GM12878 (cell line): ENCODE data around the gene WDR45B. TPM values are rescaled to one million over a fixed set of nuclear protein-coding genes. Genes with fewer than 3 reads are reported as not detected.

ENCODE experiments used
- ATAC-seq: fragments of 200-7000 bp; cut with Tn5 transposase; 3 replicates; pipeline ENCODE4 v1.9.1; 2020; ENCODE audit warnings: mild to moderate bottlenecking, moderate library complexity
- BruUV-seq: library from RNA; stranded (reverse); fragments of 400-500 nt; replicated peaks from 2 replicates; lab custom pipeline; 2021; lab: Mats Ljungman, UMichigan
- CTCF ChIA-PET: fragments of 300-600 bp; sonication (Branson Sonifier 250); formaldehyde crosslinking; extraction: SDS; loops from one replicate; lab custom pipeline; 2021; ENCODE audit warnings: inconsistent platforms; lab: Yijun Ruan, JAX
- POLR2A ChIA-PET: fragments of 350-600 bp; formaldehyde crosslinking; extraction: SDS; loops from one replicate; lab custom pipeline; 2021; ENCODE audit warnings: inconsistent platforms; lab: Charles Lee
- RAD21 ChIA-PET: fragments of 300-600 bp; sonication (Branson Sonifier 250); formaldehyde crosslinking; loops from one replicate; lab custom pipeline; 2023; ENCODE audit warnings: antibody characterized with exemption; ENCODE audit not compliant: unreplicated experiment; lab: Charles Lee
- SMC1A ChIA-PET: fragments of 300-600 bp; sonication (Branson Sonifier 250); formaldehyde crosslinking; loops from one replicate; lab custom pipeline; 2023; ENCODE audit not compliant: unreplicated experiment, uncharacterized antibody; lab: Charles Lee
- DNase-seq: peaks from one replicate; pipeline ENCODE4 v3.0.0-alpha.2; 2011; ENCODE audit warnings: low read depth, low spot score
- FAIRE-seq: peaks from 3 replicates; lab custom pipeline; 2011; peaks lifted over from hg19 to GRCh38; lab: Jason Lieb, UNC
- H2AFZ ChIP-seq: 2 replicates; pipeline ENCODE4 v1.6.0; 2011; ENCODE audit warnings: low read depth, low read length, control low read depth; ENCODE audit not compliant: control insufficient read depth
- H3K27ac ChIP-seq: 2 replicates; pipeline ENCODE4 v1.5.1; 2011; ENCODE audit warnings: control low read depth; ENCODE audit not compliant: control insufficient read depth, insufficient read depth
- H3K27me3 ChIP-seq, 2 experiments: replicated peaks in 1 of 2; 2 replicates each; pipeline versions ENCODE4 v1.6.0 to v1.6.1; 2011; ENCODE audit warnings: low read length in 1 of 2; ENCODE audit not compliant: control insufficient read depth in 2 of 2, insufficient read depth in 2 of 2
- H3K36me3 ChIP-seq, 2 experiments: 2 replicates each; pipeline ENCODE4 v1.5.1; 2011; ENCODE audit warnings: low read length in 1 of 2; ENCODE audit not compliant: control insufficient read depth in 2 of 2, insufficient read depth in 2 of 2
- H3K4me1 ChIP-seq: 2 replicates; pipeline ENCODE4 v1.6.1; 2011; ENCODE audit warnings: mild to moderate bottlenecking, low read length, moderate library complexity, mixed read lengths; ENCODE audit not compliant: control insufficient read depth, insufficient read depth
- H3K4me2 ChIP-seq: 2 replicates; pipeline ENCODE4 v1.6.0; 2011; ENCODE audit warnings: control low read depth; ENCODE audit not compliant: control insufficient read depth, insufficient read depth
- H3K4me3 ChIP-seq: fragments of 200-600 bp; sonication (generic); 2 replicates; pipeline ENCODE4 v1.5.1; 2016
- H3K79me2 ChIP-seq: 2 replicates; pipeline ENCODE4 v1.6.0; 2011; ENCODE audit warnings: low read length; ENCODE audit not compliant: control insufficient read depth, insufficient read depth
- H3K9ac ChIP-seq: 2 replicates; pipeline ENCODE4 v1.8.0; 2011; ENCODE audit warnings: low read length, control low read depth, mixed read lengths; ENCODE audit not compliant: control insufficient read depth, insufficient read depth
- H3K9me3 ChIP-seq: replicated peaks from 3 replicates; pipeline ENCODE4 v1.5.1; 2011; ENCODE audit warnings: mild to moderate bottlenecking, low read length; ENCODE audit not compliant: control insufficient read depth, insufficient read depth
- H4K20me1 ChIP-seq: 2 replicates; pipeline ENCODE4 v1.6.0; 2011; ENCODE audit not compliant: control insufficient read depth, insufficient read depth
- BHLHE40 ChIP-seq, 2 experiments: fragments of 450-650 bp in 1 of 2; IDR thresholded peaks; 2 replicates each; pipeline ENCODE4 v1.6.1; 2011 to 2017; ENCODE audit warnings: low read depth in 2 of 2, borderline replicate concordance in 1 of 2, improper control_type of control experiment in 1 of 2, low read length in 1 of 2, mild to moderate bottlenecking in 1 of 2
- CHD2 ChIP-seq: IDR thresholded peaks from 2 replicates; pipeline ENCODE4 v1.6.1; 2011; ENCODE audit warnings: low read depth, low read length, improper control_type of control experiment, borderline replicate concordance
- DPF2 ChIP-seq: fragments of 450-650 bp; IDR thresholded peaks from 2 replicates; pipeline ENCODE4 v1.6.1; 2017; ENCODE audit warnings: mild to moderate bottlenecking
- EZH2 ChIP-seq: IDR thresholded peaks from 2 replicates; pipeline ENCODE4 v1.6.1; 2012; ENCODE audit warnings: low read depth, mild to moderate bottlenecking, control low read depth, inconsistent platforms, low read length, borderline replicate concordance; ENCODE audit not compliant: control insufficient read depth
- HCFC1 ChIP-seq: fragments of 150-350 bp; IDR thresholded peaks from 2 replicates; pipeline ENCODE4 v1.6.1; 2014; ENCODE audit warnings: low read length
- MAX ChIP-seq: IDR thresholded peaks from 2 replicates; pipeline ENCODE4 v1.6.1; 2012; ENCODE audit warnings: low read depth, low read length, improper control_type of control experiment
- NFYA ChIP-seq: IDR thresholded peaks from 2 replicates; pipeline ENCODE4 v1.6.1; 2011; ENCODE audit warnings: low read depth, mild to moderate bottlenecking, low read length, improper control_type of control experiment, borderline replicate concordance
- NRF1 ChIP-seq: conservative IDR thresholded peaks from 2 replicates; pipeline ENCODE4 v1.6.1; 2011; ENCODE audit warnings: mild to moderate bottlenecking, low read depth, low read length, improper control_type of control experiment
- PAX5 ChIP-seq: IDR thresholded peaks from 2 replicates; pipeline ENCODE4 v1.6.1; 2011; ENCODE audit warnings: low read depth, low read length, borderline replicate concordance
- RCOR1 ChIP-seq: conservative IDR thresholded peaks from 2 replicates; pipeline ENCODE4 v1.6.1; 2012; ENCODE audit warnings: low read depth, low read length, improper control_type of control experiment
- SRF ChIP-seq, 2 experiments: IDR thresholded peaks; 2 replicates each; pipeline ENCODE4 v1.6.1; 2011; ENCODE audit warnings: low read depth in 2 of 2, low read length in 2 of 2, mild to moderate bottlenecking in 1 of 2, moderate library complexity in 1 of 2
- STAT1 ChIP-seq: fragments of 450-650 bp; conservative IDR thresholded peaks from 2 replicates; pipeline ENCODE4 v1.6.1; 2014; ENCODE audit warnings: antibody characterized with exemption, mild to moderate bottlenecking
- TARDBP ChIP-seq: IDR thresholded peaks from 2 replicates; pipeline ENCODE4 v1.6.1; 2016; ENCODE audit warnings: borderline replicate concordance
- USF2 ChIP-seq: IDR thresholded peaks from 2 replicates; pipeline ENCODE4 v1.6.1; 2011; ENCODE audit warnings: low read depth, low read length, improper control_type of control experiment, borderline replicate concordance
- YY1 ChIP-seq: IDR thresholded peaks from 2 replicates; pipeline ENCODE4 v1.6.1; 2011; ENCODE audit warnings: low read depth, mild to moderate bottlenecking, low read length
- WGBS: methylation state at CpG from one replicate; pipeline ENCODE4 v1.1.6; 2016; ENCODE audit warnings: low lambda C conversion rate; ENCODE audit not compliant: insufficient replicate concordance, insufficient coverage; ENCODE audit errors: missing lambda C conversion rate; 5-methylcytosine and 5-hydroxymethylcytosine counted together
- in situ Hi-C: fragments of 300-500 bp; cut with MboI; formaldehyde crosslinking; loops from 9 replicates; pipeline ENCODE4 v1.14.3; 2018; ENCODE audit warnings: mixed read lengths
- intact Hi-C: fragments of 100-400 bp; cut with micrococcal nuclease; formaldehyde crosslinking; loops from one replicate; pipeline ENCODE4 v1.14.2; 2022; ENCODE audit not compliant: unreplicated experiment
- polyA plus RNA-seq, 11 experiments: library from polyadenylated mRNA; depleted of rRNA in 4 of 11; unstranded in 6 of 11; stranded (reverse) in 5 of 11; fragments of >200 nt; fragmentation: Nextera tagmentation in 4 of 11; fragmentation: Illumina TruSeq in 1 of 11; extraction: Ambion mirVana in 4 of 11; extraction: Trizol in 1 of 11; gene quantifications; 1 replicate in 1 of 11; 2 replicates in 10 of 11; pipeline versions ENCODE4 v1.2.1 to v1.2.3, GENCODE V29; 2011 to 2016; ENCODE audit warnings: inconsistent platforms in 2 of 11, missing spikeins in 2 of 11, low read depth in 1 of 11
- total RNA-seq, 4 experiments: library from RNA; depleted of rRNA in 3 of 4; stranded (reverse); fragments of >200 nt in 3 of 4; fragmentation: Illumina TruSeq in 1 of 4; extraction: Trizol in 1 of 4; gene quantifications; 2 replicates each; pipeline versions ENCODE4 v1.2.1 to v1.2.3, GENCODE V29; 2013 to 2021
- TF ChIP-seq, protein P1 (sequence below): fragments of 450-650 bp; IDR thresholded peaks from 2 replicates; pipeline ENCODE4 v1.6.1; 2016; ENCODE audit warnings: mild to moderate bottlenecking, moderate library complexity, borderline replicate concordance

WDR45B gene
- total and polyA plus RNA-seq, 10 of the 15 experiments (the other 5 are each of a cell fraction or from before 2014, with no cell fraction given), result 1.0 to 73.7 (median 26.6) TPM

DNA sequence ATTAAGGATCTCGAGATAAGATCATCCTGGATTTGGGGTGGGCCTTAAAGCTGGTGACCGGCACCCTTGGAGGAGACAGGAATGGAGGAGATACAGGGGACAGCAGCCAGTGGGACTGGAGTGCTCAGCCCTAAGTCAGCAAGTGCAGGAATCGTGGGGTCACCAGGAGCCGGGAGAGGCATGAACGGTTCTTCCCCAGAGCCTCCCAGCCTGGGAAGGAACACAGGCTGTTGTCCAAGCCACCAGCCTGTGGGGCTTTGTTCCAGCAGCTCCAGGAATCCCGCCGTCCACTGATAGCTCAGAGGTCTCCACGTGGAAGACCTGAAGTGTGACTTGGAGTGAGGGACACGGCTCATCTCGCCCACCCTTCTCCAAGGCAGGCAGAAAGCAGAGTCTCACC is 2.5 kb upstream of the WDR45B start (continued):
- TF ChIP-seq, protein P1, sequence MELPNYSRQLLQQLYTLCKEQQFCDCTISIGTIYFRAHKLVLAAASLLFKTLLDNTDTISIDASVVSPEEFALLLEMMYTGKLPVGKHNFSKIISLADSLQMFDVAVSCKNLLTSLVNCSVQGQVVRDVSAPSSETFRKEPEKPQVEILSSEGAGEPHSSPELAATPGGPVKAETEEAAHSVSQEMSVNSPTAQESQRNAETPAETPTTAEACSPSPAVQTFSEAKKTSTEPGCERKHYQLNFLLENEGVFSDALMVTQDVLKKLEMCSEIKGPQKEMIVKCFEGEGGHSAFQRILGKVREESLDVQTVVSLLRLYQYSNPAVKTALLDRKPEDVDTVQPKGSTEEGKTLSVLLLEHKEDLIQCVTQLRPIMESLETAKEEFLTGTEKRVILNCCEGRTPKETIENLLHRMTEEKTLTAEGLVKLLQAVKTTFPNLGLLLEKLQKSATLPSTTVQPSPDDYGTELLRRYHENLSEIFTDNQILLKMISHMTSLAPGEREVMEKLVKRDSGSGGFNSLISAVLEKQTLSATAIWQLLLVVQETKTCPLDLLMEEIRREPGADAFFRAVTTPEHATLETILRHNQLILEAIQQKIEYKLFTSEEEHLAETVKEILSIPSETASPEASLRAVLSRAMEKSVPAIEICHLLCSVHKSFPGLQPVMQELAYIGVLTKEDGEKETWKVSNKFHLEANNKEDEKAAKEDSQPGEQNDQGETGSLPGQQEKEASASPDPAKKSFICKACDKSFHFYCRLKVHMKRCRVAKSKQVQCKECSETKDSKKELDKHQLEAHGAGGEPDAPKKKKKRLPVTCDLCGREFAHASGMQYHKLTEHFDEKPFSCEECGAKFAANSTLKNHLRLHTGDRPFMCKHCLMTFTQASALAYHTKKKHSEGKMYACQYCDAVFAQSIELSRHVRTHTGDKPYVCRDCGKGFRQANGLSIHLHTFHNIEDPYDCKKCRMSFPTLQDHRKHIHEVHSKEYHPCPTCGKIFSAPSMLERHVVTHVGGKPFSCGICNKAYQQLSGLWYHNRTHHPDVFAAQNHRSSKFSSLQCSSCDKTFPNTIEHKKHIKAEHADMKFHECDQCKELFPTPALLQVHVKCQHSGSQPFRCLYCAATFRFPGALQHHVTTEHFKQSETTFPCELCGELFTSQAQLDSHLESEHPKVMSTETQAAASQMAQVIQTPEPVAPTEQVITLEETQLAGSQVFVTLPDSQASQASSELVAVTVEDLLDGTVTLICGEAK, result no peak
- TF ChIP-seq STAT1 (no peak), YY1 (no peak)

- no TSS peak for BruUV-seq
- H3K79me2 ChIP-seq, result peaks cover 33% of the 10 kb centered on the region
- H4K20me1 ChIP-seq, result peaks cover 6% of the 10 kb centered on the region
- intact Hi-C loops, result loop anchor here (10.0 kb wide), 1 partner anchor 105 kb away; the partner anchor contains the start of gene TBCD
- H3K4me1 ChIP-seq, result no peaks in the 10 kb centered on the region
- no peak for FAIRE-seq
- H3K4me3 ChIP-seq, result no peak overlapping the region
- no peak for ATAC-seq
- ChIA-PET CTCF (no interaction called here), POLR2A (interaction anchor here (0.6 kb wide), 1 partner anchor 115 kb away, joined by 3 read pairs; no protein-coding TSS in a partner anchor), RAD21 (no interaction called here), SMC1A (no interaction called here)
- in situ Hi-C loops, result loop anchor here (10.0 kb wide), 1 partner anchor 95 kb away; no protein-coding TSS in a partner anchor
- TF ChIP-seq DPF2 (no peak), NFYA (no peak), HCFC1 (no peak), MAX (no peak), NRF1 (no peak), CHD2 (no peak), BHLHE40 (IDR thresholded peaks at IDR 0.05; ENCODE audit: borderline replicate concordance in 1 of 2, low read depth in 2 of 2, low read length in 1 of 2) (no peak), TARDBP (no peak), USF2 (no peak), EZH2 (no peak), PAX5 (no peak), RCOR1 (no peak), SRF (IDR thresholded peaks at IDR 0.05; ENCODE audit: low read depth in 2 of 2, low read length in 2 of 2) (no peak)
- H3K9me3 ChIP-seq, result no peaks in the 10 kb centered on the region
- no peaks in the 10 kb centered on the region for H3K36me3 ChIP-seq
- no peak overlapping the region for H3K27ac ChIP-seq
- DNase-seq, result no peak
- no peak overlapping the region for H3K4me2 ChIP-seq
- H2AFZ ChIP-seq, result no peak overlapping the region
- 81% methylated on average over 22 of the region's 22 CpGs for WGBS
- H3K9ac ChIP-seq, result no peak overlapping the region
- H3K27me3 ChIP-seq, result no peaks in the 10 kb centered on the region
Observed at GRCh38 chr17:82649501-82650261, 1.4 kb upstream of the WDR45B start.
